ENCODE results near the gene NEK6.

DNA sequence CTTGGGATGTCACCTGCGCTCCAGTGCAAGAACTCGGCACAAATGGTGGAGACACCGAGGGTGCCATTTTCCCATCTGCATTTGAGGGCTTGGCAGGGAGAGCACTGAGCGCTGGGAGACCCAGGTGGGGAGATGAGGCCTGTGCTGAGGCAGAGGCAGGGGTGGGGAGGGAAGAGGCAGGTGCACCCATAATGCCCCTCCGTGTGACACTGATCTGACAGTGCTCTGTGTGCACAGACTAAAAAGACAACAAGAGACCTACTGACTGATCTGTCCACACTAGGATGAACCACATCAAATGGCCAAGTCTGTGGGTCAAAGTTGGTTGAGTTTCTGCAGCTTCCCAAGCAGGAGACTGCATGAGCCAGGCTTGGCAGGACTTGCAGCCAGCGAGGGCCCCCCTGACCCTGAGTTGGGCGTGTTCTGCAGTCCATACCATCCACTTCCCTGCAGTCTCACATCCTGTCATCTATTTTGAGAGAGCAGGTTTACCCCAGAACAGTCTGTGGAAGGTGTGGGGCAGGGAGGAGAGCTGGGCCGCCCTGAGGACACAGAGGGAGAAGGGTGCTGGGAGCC is 41.9 kb downstream of the NEK6 start:
- TF ChIP-seq, protein P1, sequence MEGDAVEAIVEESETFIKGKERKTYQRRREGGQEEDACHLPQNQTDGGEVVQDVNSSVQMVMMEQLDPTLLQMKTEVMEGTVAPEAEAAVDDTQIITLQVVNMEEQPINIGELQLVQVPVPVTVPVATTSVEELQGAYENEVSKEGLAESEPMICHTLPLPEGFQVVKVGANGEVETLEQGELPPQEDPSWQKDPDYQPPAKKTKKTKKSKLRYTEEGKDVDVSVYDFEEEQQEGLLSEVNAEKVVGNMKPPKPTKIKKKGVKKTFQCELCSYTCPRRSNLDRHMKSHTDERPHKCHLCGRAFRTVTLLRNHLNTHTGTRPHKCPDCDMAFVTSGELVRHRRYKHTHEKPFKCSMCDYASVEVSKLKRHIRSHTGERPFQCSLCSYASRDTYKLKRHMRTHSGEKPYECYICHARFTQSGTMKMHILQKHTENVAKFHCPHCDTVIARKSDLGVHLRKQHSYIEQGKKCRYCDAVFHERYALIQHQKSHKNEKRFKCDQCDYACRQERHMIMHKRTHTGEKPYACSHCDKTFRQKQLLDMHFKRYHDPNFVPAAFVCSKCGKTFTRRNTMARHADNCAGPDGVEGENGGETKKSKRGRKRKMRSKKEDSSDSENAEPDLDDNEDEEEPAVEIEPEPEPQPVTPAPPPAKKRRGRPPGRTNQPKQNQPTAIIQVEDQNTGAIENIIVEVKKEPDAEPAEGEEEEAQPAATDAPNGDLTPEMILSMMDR (conservative IDR thresholded peaks at IDR 0.05), result no peak
- no peak for TF ChIP-seq ZFX (IDR thresholded peaks at IDR 0.05)

All from C4-2B (cell line).